Measurements from ENCODE around the gene KCNJ12.

The KCNJ12 gene

GRCh38 chr17:21359483-21359840, 16.7 kb upstream of the KCNJ12 start:
- Histone ChIP-seq H3K27me3 (replicated peaks; ENCODE audit: control insufficient read depth, insufficient read depth, low read length) (no peaks in the 10 kb centered on the region), H3K36me3 (ENCODE audit: control insufficient read depth, insufficient read depth, low read length) (no peaks in the 10 kb centered on the region), H3K4me3 (replicated peaks; ENCODE audit: low read depth, low read length) (no peak overlapping the region)
- TF ChIP-seq CTCF (IDR thresholded peaks at IDR 0.05; ENCODE audit: insufficient read depth, low read length, poor library complexity, severe bottlenecking), result no peak
- DNase-seq (ENCODE audit: extremely low read depth, insufficient read length), result no peak

DNA sequence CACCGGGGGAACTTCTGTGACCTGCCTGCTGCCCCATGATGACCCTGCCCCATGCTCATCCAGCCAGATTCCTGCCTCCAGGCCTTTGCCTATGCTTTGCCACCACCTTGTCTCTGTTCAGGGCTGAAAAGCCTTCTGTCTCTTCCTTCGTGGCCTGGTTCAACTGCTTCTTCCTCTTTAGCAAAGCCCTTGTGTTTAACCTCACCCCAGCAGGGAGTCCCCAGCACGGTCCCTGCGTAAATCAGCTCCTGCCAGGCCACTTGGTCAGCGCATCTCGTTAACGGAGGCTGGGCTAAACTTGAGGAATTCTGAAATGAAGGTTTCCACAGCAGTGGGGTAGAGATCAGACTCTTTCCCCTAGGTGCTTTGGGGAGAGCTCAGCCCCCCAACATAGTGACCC, 16.1 kb upstream of the KCNJ12 start:
- no peaks in the 10 kb centered on the region for H3K36me3 ChIP-seq (ENCODE audit: control insufficient read depth, insufficient read depth, low read length)
- DNase-seq (ENCODE audit: extremely low read depth, insufficient read length), result no peak
- H3K27me3 ChIP-seq (replicated peaks; ENCODE audit: control insufficient read depth, insufficient read depth, low read length), result no peaks in the 10 kb centered on the region
- H3K4me3 ChIP-seq (replicated peaks; ENCODE audit: low read depth, low read length), result no peak overlapping the region
- TF ChIP-seq CTCF (IDR thresholded peaks at IDR 0.05; ENCODE audit: insufficient read depth, low read length, poor library complexity, severe bottlenecking), result no peak

DNA sequence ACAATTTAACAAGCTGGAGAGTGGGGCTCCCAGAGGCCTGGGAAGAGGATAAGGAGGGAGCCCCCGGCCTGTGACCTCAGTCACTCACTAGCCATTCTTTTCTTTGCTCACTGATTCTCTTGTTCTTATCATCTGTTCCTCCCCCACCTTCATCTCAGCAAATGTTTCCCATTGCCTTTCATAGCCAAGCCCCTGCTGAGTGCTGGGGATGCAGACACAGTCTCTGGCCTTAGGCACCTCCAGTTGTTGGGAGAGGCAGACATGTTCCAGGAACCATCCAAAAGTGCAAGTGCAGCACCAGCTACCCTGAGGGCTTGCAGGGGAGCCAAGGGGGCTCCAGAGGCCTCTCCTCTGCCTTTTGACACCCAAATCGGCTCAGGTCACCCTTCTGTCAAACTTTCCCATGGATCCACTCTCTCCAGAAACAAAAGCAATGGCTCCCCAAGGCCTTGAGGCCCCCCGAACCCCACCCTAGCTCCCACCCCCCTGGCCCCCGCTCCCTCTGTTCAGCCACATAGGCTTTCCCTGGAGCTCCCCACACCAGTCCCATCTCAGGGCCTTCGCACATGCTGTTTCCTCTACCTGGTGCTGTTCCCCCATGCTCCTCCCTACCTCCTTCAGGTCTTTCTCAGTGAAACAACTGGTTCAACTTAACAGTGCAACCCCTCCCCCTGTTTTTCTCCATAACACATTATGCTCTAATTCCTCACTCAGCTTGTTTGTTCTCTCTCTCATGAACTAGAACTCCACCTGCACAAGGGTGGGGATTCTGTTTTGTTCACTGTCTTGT, 14.9 kb upstream of the KCNJ12 start:
- TF ChIP-seq CTCF (IDR thresholded peaks at IDR 0.05; ENCODE audit: insufficient read depth, low read length, poor library complexity, severe bottlenecking), result no peak

DNA sequence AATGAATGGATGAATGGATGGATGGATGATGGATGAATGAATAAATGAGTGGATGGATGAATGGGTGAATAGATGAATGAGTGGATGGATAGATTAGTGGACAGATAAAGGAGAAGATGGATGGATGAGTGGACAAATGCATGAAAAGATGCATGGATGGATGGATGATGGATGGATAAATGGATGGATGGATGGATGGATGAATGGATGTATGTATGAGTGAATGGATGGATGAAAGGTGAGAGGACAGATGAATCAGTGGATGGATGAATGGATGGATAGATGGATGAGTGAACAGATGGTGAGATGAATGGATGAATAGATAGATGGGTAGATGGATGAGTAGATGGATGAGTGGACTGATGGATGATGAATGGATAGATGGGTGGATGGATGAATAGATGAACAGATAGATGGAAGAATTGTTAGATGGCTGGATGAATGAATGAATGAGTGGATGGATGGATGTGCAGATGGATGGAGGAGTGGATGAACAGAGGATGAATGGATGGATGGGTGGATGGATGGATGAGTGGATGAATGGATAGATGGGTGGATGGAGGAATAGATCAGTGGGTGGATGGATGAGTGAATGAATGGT, 13.7 kb upstream of the KCNJ12 start:
- Histone ChIP-seq H3K4me3 (replicated peaks; ENCODE audit: low read depth, low read length) (no peak overlapping the region), H3K27me3 (replicated peaks; ENCODE audit: control insufficient read depth, insufficient read depth, low read length) (no peaks in the 10 kb centered on the region; the same call in 1 of the 2 replicates), H3K36me3 (ENCODE audit: control insufficient read depth, insufficient read depth, low read length) (no peaks in the 10 kb centered on the region)
- no peak for DNase-seq (ENCODE audit: extremely low read depth, insufficient read length)
- no peak for TF ChIP-seq CTCF (IDR thresholded peaks at IDR 0.05; ENCODE audit: insufficient read depth, low read length, poor library complexity, severe bottlenecking)

More for the DNA sequence above, 14.9 kb upstream of the KCNJ12 start:
- Histone ChIP-seq H3K27me3 (replicated peaks; ENCODE audit: control insufficient read depth, insufficient read depth, low read length) (no peaks in the 10 kb centered on the region), H3K36me3 (ENCODE audit: control insufficient read depth, insufficient read depth, low read length) (no peaks in the 10 kb centered on the region), H3K4me3 (replicated peaks; ENCODE audit: low read depth, low read length) (no peak overlapping the region)
- DNase-seq (ENCODE audit: extremely low read depth, insufficient read length), result no peak

DNA sequence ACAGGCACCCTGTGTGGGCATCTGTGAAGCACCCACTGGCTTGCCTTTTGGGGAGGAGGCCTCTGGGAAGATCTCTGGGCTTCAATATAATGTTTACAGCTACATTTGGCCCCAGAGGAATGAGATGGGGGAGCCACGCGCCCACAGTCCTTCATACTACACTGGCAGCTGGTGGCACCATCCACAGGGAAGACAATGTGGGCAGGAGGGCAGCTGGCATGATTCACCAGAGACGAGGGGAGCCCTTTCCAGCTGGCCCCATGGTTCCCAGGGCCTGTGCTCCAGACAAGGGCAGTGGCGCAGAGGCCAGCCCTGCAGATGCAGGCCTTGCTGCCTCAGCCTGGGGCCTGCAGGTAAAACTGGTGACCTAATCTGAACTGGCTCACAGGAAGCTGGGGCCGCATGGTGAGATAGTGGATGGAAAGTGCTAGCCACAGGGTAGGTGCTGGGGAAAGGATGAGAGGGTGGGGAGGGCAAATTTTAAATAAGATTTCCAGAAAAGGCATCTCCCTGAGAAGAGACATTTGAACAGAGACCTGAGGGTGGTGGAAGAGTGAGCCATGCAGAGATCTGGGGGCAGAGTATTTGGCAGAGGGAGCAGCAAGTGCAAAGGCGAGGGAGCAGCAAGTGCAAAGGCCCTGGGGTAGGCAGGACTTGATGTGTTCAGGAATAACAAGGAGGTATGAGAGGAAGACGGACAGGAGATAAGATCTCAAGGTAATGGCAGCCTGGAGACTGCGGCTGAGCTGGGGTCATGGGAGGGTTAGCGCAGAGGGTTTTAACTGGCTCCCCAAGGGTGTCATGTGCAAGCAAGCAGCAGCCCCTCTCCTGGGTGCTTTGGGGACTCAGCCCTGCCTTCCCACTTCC, 12.1 kb upstream of the KCNJ12 start:
- Histone ChIP-seq H3K36me3 (ENCODE audit: control insufficient read depth, insufficient read depth, low read length) (no peaks in the 10 kb centered on the region), H3K4me3 (replicated peaks; ENCODE audit: low read depth, low read length) (no peak overlapping the region), H3K27me3 (replicated peaks; ENCODE audit: control insufficient read depth, insufficient read depth, low read length) (no peaks in the 10 kb centered on the region; the same call in 1 of the 2 replicates)
- TF ChIP-seq CTCF (IDR thresholded peaks at IDR 0.05; ENCODE audit: insufficient read depth, low read length, poor library complexity, severe bottlenecking), result no peak
- DNase-seq (ENCODE audit: extremely low read depth, insufficient read length), result no peak

Measured in GM06990 (cell line).